HFF-Myc (cell line): ENCODE data around the gene CCSER1.

Experiments
- DNase-seq: peaks from one replicate; pipeline ENCODE4 v3.0.0-alpha.2; 2011; ENCODE audit warnings: low read depth; ENCODE audit errors: extremely low read depth
- H3K4me3 ChIP-seq: replicated peaks from 2 replicates; pipeline ENCODE4 v1.5.1; 2011; ENCODE audit warnings: low read depth, mild to moderate bottlenecking, control low read depth, low read length
- CTCF ChIP-seq: IDR thresholded peaks from 2 replicates; pipeline ENCODE4 v1.5.1; 2012; ENCODE audit warnings: mild to moderate bottlenecking, low read depth, low read length, control low read depth; ENCODE audit errors: missing control alignments

The CCSER1 gene

GRCh38 chr4:91527056-91527455, 1399.9 kb downstream of the CCSER1 start:
- H3K4me3 ChIP-seq = no peak overlapping the region
- TF ChIP-seq CTCF = no peak
- no peak for DNase-seq

GRCh38 chr4:91567594-91567993, 1440.4 kb downstream of the CCSER1 start:
- no peak overlapping the region for H3K4me3 ChIP-seq
- TF ChIP-seq CTCF = no peak
- DNase-seq = no peak

GRCh38 chr4:91577864-91578263, 1450.7 kb downstream of the CCSER1 start:
- no peak overlapping the region for H3K4me3 ChIP-seq
- DNase-seq = no peak
- TF ChIP-seq CTCF = no peak

- no peak for TF ChIP-seq CTCF
- no peak overlapping the region for H3K4me3 ChIP-seq
- no peak for DNase-seq
Observed at GRCh38 chr4:91590260-91590659, 1463.1 kb downstream of the CCSER1 start.

- no peak for TF ChIP-seq CTCF
- DNase-seq = no peak
- no peak overlapping the region for H3K4me3 ChIP-seq
Observed at GRCh38 chr4:91592125-91592524, 1464.9 kb downstream of the CCSER1 start.

- TF ChIP-seq CTCF = no peak
- DNase-seq = no peak
- no peak overlapping the region for H3K4me3 ChIP-seq
Observed at GRCh38 chr4:91596718-91597117, 1469.5 kb downstream of the CCSER1 start.

- no peak for DNase-seq
- no peak overlapping the region for H3K4me3 ChIP-seq
- no peak for TF ChIP-seq CTCF
Observed at GRCh38 chr4:91598696-91599095, 1471.5 kb downstream of the CCSER1 start.
